HG03066 (cell line): Measurements from ENCODE around the gene PXDN.
"Not testable (repeated sequence)": the region's sequence is repeated elsewhere in the genome, so short reads cannot be mapped to it uniquely, and the experiment has no call there.

Source experiments
- ATAC-seq: cut with Tn5 transposase; IDR thresholded peaks from one replicate; pipeline ENCODE4 v1.9.1; 2021; ENCODE audit warnings: low read depth; ENCODE audit not compliant: unreplicated experiment

Gene PXDN

DNA sequence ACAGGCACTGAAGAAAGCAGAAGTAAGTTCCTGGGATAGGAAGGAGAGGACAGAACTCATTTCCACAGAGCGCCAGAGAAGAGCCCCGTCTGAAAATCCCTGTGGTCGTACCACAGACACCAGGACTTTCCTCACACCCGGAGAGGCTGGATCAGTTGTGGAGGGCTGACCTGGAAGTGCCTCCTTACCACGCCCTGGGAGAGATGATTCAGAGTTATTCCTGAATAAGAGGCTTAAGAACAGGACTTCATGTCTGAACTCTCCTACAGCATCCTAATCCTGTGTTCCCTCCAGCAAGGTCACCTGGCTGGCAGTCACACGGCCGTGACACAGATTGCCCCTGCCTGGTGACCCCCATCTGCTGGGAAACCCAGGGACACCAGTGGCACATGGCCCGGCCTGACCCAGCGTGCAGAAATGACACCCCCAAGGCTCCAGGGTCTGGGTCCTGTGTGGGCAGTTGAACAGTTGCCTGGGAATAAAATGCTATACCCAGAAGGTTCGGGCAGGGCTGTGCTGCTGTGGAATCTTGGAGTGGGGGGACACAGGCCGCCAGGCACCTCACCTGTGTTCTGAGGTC lies 105.9 kb downstream of the PXDN start:
- ATAC-seq: no peak

DNA sequence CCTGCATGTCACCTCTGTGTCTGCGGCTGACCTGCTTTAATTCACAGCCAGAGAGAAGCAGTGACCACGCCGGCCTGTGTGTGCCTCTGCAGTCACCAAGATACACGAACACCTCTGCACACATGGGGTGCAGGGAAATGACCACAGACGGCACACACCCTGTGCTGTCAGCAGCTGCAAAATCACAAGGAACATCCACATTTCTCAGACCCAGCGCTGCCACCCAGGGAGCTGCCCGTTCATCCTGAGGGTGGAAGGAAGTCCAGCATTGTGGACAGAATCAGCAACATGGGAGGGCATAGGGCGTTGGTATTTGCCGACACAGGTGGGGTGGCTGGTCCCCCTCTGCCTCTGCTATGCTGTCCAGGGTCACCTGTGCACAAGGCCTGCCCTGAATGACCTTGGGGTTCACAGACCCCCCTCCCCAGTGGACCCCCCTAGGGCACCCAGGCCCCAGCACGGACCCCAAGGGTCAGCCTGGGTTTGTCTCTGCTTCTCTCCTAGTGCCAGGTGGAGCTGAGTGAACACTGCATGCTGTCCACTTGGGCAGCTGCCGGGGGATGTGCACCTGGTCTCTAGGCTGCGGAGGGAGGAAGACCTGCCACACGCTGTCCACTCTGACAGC lies 107.4 kb downstream of the PXDN start:
- ATAC-seq: no peak

DNA sequence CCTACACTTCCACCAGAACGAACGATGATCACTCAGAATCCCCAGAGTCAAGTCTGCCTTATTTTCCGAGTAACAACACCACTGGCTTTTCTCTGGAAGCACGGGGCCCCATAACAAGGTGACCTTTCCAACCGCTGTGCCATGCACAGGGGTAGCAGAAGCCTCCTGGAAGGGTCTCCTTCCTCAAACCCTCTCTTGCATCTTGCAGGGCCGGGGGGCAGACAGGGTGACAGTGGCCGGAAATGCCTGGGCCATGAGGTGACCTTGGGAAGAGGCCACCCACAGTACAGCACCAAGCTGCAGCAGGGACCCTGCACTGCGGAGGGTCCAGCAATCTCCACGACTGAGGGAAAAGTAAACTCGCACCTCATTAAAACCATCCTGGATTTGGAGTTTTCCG lies 108.5 kb downstream of the PXDN start:
- ATAC-seq: no peak

DNA sequence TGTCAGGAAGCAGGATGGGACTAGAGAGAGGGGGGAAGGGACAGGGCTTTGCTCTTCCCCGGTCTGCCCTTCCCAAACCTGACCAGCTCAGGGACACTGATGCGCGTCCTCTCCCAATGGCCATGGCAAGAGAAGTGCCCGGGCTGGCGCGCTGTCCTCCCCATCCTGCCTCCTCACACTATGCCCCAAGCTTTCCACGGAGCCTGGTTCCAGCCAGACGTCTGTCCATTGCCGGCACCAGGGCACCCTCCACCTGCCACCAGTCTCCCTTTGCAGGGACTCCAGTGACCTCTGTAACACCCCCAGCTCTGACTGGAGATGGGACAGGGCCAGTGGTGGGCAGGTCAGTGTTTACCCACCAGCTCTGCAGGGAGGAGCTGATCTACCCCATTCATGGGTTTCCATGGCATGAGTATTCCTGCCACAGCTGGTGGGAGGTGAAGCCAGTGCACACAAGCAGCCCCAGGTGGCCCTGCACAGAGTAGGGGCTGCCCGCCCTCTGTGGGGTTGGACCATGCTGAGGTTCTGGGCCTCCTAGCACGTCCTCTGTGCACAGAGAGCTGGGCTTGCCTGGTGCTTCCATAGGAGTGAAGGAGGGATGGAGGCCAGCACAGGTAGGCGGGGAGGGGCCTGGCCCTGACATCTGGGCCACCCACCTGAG lies 109.5 kb downstream of the PXDN start:
- no peak for ATAC-seq

DNA sequence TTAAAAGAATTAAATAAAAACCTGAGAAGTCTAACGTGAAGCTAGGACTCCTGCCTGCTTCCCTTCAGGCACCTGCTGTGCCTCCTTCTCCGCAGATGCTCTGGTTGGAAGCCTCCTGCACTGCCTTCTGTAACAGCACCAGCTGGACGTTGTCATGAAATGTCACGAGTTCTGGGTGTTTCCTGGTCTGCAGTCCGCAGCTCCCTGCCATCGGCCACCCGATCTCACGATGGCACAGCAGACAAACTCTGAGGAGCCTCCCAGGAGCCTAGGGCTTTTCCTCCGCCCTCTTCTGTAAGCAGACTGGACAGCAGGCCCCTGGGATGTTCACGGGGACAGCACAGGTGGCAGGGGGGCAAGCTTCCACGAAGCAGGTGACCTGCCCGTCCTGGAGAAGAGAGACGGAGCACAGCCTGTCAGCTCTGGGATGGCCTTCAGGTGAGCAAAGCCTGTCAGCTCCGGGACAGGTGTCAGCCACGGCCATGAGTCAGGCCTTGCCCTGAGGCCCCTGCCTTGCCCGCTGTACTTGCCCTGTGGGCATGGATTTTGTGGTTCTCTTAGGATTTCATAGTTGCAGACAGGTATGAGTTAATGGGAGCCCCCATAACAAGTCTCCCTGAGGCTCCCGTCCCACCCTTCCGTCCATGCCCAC lies 110.3 kb downstream of the PXDN start:
- ATAC-seq: no peak

DNA sequence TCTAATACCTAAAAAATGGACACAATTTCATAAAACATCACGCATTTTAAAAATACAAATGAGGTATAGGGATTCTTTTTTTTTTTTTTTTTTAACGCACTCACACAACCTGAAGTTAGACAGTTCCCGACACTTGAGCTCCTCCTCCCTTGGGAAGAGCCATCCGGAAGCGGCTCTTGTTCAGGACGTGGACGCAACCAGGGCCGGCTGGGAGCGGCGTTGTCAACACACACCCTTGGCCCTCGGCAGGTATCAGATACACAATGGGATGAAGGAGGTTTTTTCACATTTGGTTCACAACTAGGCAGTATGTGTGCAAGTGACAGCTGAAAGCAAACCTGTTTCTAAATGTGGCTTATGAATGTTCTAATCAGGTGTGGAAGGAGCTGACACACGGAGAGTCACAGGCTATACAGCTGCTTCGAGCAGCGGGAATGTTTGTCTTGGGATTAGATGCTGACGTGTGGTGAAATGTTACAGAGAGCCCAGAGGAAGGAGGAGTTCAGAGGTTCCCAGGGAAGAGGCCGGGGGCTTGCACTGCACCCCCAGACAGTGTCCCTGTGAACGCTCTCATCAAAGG lies 111.1 kb downstream of the PXDN start:
- no peak for ATAC-seq

DNA sequence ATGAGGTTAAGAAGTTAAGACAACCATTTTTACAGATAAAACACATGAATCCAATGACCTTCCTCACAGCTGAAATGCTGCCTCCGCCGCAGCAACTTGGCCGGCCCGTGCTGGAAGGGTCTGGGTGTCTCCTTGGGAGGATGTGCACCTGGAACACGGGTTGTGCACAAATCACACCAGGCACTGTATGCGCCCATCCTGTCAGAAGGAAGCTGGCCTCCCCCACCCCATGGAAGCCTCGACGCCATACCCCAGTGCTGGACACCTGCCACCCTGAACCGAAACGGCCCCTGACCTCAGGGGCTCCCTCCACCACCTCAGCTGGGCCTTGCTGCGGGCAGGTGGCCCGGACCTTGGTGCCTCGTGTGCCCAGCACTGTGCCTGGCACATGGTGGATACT lies 111.8 kb downstream of the PXDN start:
- no peak for ATAC-seq

DNA sequence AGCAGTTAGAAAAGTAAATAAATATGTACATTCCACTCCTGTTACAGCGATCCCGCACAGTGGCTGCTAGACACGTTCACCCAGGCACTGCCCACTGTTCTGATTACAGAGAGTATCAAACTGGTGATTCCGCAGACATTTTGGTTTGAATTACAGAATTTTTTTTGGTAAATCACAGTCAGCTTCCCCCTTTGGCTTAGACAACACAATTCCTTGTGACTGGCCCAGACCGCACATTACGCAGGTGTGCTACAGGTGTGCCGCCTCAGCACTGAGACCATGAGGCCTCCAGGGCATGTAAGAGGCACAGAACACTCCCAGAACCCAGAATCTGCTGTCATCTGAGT lies 112.3 kb downstream of the PXDN start:
- no peak for ATAC-seq

DNA sequence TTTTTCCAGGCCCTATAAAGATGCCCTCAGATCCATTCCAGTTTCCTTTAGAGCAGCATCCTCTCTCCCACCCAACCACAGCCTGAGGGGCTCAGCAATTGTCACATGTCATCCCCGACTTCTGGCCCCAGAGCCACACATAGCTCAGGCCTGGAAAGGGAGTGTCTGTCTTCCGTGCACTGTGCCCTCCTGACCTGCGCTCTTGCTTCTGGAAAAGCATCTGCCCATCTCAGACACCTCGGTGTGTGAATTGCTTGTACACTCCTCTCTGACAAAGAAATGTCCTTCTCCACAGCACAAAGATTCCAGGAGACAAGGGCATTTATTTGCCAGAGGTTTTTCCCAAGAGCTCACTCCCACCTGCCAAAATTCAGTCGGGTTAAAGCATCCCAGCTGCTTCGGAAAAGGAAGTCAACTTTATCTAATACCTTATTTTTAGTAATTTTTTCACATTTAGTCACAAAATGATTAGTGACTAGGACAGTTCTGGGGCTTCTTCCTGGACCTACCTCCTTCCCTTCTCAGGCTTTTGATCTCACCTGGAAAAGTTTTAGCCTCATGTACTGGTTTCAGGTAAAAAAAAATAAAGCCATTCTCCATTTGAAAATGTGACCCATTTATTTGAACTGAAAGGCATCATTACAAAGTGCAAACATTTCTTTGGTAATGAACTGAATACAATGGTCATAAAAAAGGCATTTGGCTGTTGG lies 112.9 kb downstream of the PXDN start:
- no peak for ATAC-seq

DNA sequence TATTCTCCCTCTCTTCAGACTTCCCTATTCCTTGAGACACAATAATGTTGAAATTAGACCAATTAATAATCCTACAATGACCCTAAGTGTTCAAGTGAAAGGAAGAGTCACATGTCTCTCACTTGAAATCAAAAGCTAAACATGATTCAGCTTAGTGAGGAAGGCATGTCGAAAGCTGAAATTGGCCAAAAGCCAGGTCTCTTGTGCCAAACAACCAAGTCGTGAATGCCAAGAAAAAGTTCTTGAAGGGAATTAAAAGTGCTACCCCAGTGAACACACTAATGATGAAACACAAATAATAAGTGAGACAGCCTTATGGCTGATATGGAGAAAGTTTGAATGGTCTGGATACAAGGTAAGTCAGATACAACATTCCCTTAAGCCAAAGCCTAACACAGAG lies 115.4 kb downstream of the PXDN start:
- ATAC-seq: no peak

DNA sequence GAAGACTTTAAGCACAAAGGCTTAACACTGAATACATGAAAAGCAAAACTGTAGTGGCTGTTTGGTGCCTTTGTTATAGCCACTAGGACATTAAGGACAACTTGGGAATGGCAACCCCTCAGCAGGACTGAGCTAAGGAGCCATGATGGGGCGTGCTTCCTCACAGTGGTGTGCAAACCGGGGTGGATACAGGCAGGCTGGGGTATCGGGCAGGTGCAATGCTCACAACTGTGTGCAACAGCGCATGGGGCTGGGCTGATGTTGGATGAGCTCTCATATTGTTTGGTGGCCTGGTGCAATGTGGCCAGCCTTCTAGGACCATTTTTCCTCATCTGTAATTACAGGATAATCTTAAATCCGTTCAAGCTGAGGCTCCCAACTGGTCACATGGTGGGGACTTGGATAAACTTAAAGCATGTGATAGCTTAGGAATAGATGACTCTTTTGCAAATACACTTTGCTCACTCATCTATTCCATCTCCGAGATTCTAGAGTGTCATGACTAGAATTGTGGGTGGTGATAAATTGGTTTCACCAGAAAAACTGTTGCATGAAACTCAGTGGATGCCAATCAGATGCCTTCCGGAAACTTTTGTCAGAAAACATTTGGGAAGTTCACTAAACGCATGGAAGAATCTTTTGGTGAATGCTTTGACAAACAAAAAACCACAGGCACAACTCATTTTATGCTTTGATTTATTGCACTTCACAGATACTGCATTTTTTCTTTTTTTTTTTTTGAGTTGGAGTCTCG lies 116.5 kb downstream of the PXDN start:
- no peak for ATAC-seq

DNA sequence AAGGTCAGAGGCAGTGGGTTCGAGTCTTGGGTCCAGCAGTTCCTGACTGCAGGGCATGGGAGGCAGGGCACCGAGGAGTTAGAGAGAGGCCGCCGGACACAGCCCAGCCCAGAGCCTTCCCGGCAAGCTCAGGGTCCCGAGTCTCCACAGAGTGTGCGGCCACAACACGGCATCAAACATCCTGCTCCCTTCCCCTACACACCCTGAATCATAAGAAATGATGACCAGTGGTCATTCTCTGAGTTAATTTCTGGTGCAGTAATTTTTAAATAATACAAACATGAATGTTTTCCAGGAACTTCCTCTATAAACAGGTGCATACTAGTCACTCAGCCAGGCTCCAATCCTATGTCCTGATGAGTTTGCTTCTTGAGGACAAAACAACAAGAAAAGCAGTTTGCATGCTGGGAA lies 118.0 kb downstream of the PXDN start:
- ATAC-seq: no peak

DNA sequence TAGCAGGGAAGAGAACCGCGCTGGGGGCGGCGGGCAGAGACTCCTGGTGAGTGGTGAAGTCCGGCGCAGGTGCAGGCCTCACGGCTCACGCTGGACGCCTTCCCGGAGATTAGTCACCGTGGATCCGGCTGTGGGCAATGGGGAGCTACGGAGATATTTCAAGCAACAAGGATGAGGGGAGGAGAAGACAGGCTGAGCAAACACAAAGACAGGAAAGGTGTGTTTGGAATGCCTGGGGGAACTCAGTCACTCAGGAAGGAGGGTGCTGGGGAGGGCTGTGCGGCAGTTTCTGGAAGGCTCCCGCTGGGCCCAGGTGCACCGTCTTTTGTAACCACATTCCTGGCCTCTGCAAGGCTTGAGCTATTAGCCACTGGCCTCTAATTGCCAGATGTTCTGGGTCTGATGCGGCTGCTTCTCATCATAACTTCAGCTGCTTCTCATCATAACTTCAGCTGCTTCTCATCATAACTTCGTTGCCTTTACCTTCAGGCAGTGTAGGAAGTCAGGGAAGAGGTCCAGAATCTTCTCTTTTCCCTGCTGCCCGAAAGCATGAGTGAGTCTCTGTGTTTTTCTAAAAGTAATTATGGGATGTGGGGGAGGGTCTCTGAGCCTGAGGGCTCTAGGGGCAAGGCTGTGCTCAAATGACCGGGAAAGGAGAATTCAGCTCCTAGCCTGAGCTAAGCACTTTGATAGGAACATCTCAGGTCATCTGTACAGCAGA lies 118.9 kb downstream of the PXDN start:
- no peak for ATAC-seq

DNA sequence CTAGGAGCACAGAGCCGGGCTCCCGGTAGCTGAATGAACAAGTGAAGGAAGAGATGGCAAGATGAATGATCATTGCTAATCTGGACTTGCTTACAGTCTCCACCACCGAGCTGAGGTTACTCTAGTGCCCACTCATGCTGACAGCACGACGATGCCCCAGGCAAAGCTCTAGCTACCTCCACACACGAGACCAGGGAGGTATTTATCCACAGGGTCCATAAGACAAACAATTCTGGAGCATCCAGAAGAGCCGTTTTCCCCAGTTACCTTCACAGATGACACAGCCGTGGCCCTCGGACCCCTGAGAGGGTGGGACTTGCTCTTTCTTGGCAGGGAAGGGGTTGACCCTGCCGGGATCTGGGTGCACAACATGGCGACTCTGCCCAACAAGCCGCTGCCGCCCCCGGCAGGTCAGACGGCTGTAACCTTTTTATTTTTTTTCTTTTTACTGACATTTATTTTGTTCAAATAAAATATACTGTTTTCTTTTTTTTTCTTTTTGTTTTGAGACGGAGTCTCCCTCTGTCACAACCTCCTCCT lies 120.3 kb downstream of the PXDN start:
- no peak for ATAC-seq

DNA sequence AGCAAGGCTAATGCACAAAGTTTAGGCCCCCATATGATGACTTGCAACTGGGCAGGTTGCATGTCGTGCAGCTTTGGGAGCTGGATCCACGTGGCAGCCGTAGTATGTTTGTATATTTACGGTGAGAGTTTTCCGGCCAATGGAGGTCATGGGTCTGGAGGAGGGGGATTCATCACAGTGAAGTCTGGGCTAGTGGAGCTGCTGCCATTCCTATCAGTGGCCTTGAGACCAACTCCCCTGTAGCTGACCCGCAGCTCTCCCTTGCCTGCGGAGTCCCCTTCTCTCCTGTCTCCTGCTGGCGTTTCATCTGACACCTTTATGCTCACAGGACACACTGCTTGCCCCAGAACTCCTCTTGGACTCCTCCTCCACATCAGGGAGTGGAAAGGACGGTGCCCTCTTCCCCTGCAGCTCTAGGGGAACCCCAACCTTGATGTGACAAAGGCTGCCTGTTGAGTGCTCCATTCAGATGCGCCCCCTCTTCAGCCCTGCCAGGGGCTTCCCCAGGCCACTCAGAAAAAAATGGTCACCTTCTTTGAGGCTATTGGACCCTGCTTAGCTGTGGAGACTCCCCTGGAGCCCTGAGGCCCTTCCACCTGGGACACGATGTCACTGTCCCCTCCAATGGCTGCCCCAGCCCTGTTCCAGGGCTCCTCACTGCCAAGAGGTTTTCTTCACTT lies 121.7 kb downstream of the PXDN start:
- ATAC-seq: no peak

DNA sequence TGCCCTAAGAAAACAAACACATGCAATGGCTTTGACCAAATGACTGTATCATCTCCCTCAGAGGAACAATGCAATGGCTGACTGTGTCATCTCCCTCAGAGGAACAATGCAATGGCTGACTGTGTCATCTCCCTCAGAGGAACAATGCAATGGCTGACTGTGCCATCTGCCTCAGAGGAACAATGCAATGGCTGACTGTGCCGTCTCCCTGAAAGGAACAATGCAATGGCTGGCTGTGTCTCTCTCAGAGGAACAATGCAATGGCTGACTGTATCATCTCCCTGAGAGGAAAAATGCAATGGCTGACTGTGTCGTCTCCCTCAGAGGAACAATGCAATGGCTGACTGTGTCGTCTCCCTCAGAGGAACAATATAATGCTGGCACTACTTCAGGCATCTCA lies 122.3 kb downstream of the PXDN start:
- not testable (repeated sequence) for ATAC-seq

DNA sequence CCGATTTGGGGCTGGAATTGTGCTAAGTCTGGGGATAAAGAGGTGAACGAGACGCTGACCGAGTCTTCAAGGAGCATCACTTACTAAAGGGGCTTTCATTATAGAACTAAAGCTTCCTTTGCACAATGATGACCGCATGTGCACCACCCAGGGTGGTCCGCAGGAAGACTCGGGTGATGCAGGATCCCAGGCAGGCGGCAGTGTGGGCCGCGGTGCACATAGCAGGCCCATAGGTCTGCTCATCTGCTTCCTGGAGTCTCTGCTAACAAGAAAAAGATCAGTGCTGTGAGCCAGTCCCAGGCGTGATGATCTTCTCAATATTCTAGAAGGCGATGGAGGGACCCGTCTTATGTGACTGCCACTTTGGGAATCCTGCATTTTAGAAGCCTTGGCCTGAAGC lies 122.8 kb downstream of the PXDN start:
- no peak for ATAC-seq

DNA sequence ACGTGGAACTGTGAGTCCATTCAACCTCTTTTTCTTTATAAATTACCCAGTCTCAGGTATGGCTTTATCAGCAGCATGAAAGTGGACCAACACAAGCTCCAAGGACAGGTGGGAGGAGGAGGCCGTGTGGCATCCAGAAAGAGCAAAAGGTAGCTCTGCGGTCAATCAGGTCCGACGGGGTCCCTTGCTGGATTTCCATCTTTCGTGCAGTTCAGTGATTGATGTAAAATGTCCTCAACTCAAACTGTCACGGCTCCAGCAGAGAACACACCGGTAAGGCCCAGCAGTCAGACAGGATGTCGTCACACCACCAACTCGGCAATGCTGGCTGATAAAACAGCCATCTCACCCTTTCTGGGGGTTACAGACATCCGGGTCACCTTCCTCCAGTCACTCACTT lies 123.3 kb downstream of the PXDN start:
- no peak for ATAC-seq

DNA sequence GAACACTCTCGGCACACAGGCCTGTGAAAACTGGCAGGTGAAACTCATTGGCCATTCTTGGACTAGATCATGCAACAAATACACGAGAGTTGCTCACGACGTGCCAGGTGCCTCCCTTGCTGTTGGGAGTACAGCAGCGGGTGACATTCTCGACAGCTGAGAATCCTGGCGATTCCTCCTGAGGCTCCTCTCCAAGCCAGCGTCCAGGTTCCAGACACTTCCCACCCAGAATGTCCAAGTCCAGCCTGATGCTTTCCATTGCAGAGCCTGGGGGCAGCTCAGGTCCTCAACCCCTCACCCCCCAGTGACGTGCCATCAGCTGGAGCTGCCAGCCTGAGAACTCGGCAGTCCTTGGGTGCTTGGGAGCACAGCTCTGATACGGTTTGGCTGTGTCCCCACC lies 124.2 kb downstream of the PXDN start:
- no peak for ATAC-seq
